Measurements from ENCODE around the gene SND1.

The SND1 gene

GRCh38 chr7:127979113-127979727 lies 327.2 kb downstream of the SND1 start:
- no peak for DNase-seq

GRCh38 chr7:127979728-127980126 lies 327.7 kb downstream of the SND1 start:
- DNase-seq = no peak

GRCh38 chr7:127980901-127981300 lies 328.9 kb downstream of the SND1 start:
- DNase-seq = no peak

DNA sequence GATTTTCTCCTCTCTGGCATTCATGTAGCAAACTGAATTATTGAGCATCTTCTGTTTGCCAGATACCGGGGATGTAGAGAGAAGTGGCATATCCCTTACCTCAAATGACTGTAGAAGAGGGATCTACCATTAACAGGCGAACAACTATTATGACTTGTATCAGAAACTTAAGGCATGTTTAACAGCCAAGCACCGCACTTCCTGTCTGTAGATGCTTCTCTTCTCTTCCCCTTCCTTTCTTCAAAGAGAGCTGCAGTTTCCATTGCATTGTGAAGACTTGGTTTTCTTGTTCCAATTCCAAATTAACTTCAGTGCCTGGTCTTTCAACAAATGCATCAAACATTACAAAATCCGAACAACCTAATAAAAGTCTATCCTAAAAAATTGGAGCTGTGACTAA lies 330.0 kb downstream of the SND1 start:
- DNase-seq = no peak

DNA sequence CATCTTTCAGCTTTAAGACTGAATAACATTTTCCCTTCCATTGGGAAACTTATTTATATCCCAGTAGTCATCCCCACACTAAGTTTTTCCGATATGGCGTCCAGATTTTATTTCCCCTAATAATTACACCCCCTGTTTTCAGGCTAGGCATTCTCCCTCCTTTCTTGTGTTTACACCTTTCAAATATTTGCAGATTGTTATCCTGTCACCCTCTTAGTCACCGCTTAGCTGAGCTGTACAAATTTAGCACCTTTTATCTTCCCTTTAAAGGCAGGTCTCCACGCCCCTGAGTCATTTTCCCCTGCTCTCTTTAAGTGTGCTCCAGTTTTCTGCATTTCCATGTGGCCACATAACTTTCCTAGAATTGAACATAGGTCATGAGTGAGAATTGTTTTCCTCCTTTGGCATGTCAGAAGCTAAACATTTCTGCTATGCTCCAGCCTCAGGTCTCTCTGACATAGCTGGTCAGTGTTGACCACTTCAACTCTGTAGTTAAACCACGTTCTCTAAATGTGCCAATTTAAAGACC lies 331.9 kb downstream of the SND1 start:
- no peak for DNase-seq

DNA sequence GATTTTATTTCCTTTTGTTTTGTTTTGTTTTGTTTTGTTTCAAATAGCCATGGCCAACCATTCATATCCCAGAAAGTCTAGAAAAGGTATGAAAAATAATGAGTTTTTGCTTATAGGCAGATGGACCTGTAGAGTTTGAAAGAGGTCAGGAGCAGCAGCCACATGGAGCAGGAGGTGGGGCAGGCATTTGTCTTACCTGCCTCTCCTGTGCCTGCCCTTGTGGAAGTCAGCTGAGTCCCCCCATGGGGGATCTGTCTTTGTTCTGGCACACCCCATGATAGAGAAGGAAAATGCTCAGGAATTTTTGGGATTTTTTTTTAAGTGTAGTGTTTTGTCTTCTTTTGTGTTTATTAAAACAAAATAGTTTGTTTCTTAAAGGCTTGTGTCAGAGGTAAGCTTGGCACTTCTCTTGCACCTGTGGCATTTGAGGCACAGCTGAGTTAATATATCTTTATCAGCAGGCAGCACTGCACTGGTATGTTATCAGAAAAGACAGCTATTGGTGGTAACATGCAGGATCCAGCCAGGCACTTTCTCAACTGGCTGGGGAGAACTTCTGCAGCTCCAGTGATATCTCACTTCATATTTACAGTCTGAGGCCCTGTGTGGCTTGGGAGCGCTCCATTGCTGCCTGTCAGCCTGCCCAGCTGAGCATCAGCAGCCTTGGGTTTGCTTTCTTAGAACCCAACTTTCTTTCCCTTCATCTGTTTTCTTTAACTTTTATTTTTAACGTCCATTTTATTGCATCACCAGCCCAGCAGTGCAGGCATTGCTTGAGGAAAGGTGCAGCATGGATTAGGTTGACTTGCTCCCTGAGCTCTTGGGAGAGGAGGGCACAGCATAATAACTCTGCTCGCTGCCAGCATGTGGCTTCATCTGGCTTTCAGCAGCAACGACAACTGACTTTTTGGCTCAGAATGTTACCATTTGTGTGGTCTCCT lies 334.9 kb downstream of the SND1 start:
- DNase-seq = no peak

- no peak for DNase-seq
Observed at GRCh38 chr7:127988751-127989150, 336.8 kb downstream of the SND1 start.

DNA sequence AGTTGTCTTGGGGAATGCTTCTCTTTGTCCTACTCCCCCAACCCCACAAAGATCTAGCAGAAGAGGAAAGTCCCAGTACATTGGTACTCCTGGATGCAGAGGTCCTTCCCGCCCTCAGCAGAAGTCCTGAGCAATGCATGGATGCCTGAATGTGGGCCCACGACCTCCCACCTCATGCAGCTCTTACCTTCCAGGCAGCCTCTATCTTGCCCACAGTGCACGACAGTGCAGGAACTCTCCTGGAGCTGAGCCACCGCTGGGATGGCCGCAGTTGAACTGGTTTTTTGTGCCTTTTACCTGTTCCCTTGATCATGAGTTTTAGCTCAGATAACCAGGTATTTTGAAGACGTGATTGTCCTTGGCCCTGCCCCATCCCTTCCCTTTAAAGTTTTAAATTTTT lies 341.3 kb downstream of the SND1 start:
- no peak for DNase-seq

GRCh38 chr7:127993987-127994386 lies 342.0 kb downstream of the SND1 start:
- no peak for DNase-seq

GRCh38 chr7:127995156-127995880 lies 343.3 kb downstream of the SND1 start:
- no peak for DNase-seq

DNA sequence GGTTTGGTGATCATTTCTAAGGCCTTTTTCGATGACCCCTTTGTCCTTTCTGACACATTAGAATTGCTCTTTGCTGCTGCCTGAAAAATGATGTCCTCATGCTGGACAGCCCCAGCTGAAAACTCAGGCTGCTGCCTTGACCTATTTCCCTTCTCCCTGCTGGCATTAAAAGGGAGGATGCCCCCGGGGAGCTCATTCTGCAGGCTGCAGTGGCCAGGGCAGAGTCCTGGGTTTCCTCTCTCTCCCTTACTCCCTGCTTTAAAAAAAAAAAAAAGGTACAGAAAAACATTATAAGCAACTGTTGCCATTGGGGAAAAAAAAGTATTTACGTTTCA lies 343.9 kb downstream of the SND1 start:
- DNase-seq = no peak

DNA sequence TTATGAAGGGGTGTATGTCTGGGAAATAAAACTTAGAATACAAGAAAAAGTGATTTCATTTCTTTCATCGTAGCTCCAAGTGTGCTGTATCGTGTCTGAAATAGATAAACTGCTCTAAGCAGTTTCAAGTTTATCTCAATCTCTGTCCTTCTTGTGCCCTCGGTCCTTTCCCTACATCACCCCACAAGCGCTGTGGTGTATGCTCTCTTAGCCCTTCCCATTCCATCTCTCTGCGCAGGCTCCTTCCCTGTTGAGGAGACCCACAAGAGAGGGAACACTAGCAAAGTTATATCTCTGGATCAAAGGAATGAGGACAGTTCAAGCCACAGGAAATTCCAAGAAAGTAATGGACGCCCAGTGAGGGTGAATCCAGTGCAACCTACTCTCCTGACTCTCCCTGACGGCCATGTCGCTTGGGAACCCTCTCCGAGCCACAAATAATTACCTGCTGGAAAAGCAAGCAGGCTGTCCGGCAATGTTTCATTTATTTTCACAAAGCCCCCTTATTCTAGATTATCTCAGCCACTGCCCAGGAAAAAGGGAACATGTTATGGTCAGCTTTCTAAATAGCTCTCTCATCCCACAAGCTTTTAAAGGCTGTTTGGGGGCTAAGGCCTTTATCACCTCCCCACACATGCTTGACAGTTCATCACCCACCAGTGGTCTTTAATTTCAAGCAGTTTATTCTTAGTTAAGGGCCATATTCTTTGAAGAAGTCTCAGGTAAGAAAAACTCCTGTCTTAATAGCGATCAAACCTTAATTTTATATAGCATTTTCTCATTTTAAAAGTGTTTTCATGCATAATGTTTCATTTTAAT lies 344.5 kb downstream of the SND1 start:
- no peak for DNase-seq

- no peak for DNase-seq
Observed at GRCh38 chr7:127997226-127997922, 345.4 kb downstream of the SND1 start.

DNA sequence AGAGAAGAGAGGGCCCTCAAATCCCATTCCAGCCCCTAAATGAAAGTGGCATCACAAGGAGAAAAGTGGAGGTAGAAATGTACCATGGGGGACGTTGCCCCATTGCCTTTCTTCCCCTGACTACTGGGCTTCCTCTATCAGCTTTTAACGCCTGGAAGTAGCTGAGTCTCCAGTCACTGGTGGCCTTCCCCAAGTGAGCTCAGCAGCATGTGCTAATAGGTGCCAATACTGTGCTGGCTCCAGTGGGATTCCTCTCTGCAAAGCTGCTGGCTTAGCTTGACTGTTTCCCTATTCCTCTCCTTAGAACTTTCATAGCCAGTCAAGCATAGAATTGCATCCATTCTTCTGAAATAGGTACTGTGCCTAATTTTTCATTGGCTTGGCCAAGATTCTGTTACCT lies 346.7 kb downstream of the SND1 start:
- no peak for DNase-seq

- no peak for DNase-seq
Observed at GRCh38 chr7:128000048-128000447, 348.1 kb downstream of the SND1 start.

DNA sequence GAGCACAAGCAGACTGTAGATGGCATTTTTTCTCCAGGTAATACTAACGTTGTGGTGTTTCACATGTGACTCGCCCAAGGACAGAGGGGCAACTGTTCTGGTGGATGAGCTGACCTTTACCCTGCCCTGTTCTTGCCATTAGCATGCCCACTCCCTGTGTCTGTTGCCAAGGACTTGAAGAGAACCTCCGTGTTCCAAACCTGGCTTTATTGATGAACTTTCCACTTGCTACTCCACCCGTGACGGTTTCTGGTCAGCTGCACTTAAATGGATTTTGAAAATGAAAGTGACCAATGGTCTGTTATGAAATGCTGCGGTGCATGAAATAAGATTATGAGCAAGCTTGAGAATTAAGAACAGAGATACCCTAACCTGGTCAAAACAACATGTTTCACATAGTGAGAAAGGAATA lies 348.9 kb downstream of the SND1 start:
- DNase-seq = no peak

- DNase-seq = no peak
Observed at GRCh38 chr7:128003167-128003566, 351.2 kb downstream of the SND1 start.

DNA sequence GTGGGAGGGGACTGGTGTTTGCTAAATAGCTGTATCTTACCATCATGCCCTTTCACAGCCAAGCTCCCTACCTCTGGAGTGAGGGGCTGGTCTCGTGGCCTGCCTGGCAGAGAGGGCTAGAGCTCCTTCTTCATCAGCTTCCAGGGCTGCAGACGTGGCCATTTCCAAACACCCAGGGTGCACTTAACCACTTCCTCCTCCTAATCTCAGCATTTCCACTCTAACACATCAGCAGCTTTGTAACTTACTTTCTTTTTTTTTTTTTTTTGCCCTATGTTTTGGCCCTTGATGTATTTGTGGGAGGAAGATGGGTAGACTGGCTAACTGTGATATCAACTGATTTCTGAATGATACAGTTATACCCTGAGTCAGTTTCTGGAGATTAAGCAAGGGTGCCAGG lies 351.8 kb downstream of the SND1 start:
- DNase-seq = no peak

DNA sequence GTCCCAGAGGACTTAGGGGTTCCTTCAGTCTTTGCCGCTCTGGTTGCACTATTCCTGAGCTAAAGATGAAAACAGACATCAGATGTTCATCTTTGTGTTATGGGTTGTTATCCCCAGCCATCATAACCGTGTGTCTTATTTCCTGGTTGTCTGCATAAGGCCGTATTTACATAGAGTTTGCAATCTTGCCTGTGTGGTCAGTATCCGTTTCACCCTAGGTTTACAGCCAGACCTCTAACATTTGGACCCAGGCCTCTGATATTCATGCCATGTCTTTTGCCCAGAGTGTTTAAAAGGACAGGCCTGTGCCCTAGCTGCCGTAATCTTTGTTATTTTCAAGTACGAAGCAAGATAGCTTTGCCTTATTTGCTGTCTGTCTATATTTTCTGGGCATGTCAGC lies 352.6 kb downstream of the SND1 start:
- DNase-seq = no peak

- no peak for DNase-seq
Observed at GRCh38 chr7:128005117-128005516, 353.1 kb downstream of the SND1 start.

- DNase-seq = no peak
Observed at GRCh38 chr7:128005759-128006159, 353.8 kb downstream of the SND1 start.

Measured in stimulated activated CD8-positive, alpha-beta memory T cell treated with anti-CD3 and anti-CD28 coated beads, Interleukin-4, amount 100 ng/mL, for 48 hours (primary cell).